GM23338 (cell line): ENCODE measurements around the gene BIN1. TPM values are rescaled to one million over a fixed set of nuclear protein-coding genes. Genes with fewer than 3 reads are reported as not detected.

ENCODE experiments used
- ATAC-seq: fragments of 200-7000 bp; cut with Tn5 transposase; 3 replicates; pipeline ENCODE4 v1.9.1; 2020
- DNase-seq: peaks from one replicate; pipeline ENCODE4 v3.0.0-alpha.2; 2015; ENCODE audit warnings: low spot score
- H2AFZ ChIP-seq: fragments of 200-600 bp; sonication (generic); 2 replicates; pipeline ENCODE4 v1.8.0; 2016; ENCODE audit warnings: antibody characterized with exemption, mild to moderate bottlenecking, moderate library complexity
- H3F3A ChIP-seq: fragments of 200-600 bp; sonication (generic); replicated peaks from 2 replicates; pipeline ENCODE4 v1.8.0; 2017; ENCODE audit warnings: antibody characterized with exemption, mixed run types, low read depth
- H3K27ac ChIP-seq: fragments of 200-600 bp; sonication (generic); 2 replicates; pipeline ENCODE4 v1.6.1; 2016; ENCODE audit warnings: low read depth
- H3K27me3 ChIP-seq: fragments of 200-600 bp; sonication (generic); 2 replicates; pipeline ENCODE4 v1.8.0; 2016; ENCODE audit warnings: mild to moderate bottlenecking, mixed run types, moderate library complexity; ENCODE audit not compliant: insufficient read depth
- H3K36me3 ChIP-seq: fragments of 200-600 bp; sonication (generic); 2 replicates; pipeline ENCODE4 v1.8.0; 2016; ENCODE audit warnings: mild to moderate bottlenecking; ENCODE audit not compliant: insufficient read depth
- H3K4me1 ChIP-seq: fragments of 200-600 bp; sonication (generic); 2 replicates; pipeline ENCODE4 v1.8.0; 2016; ENCODE audit warnings: mild to moderate bottlenecking, moderate library complexity; ENCODE audit not compliant: insufficient read depth
- H3K4me2 ChIP-seq: fragments of 200-600 bp; sonication (generic); 2 replicates; pipeline ENCODE4 v1.7.1; 2017; ENCODE audit warnings: mixed run types
- H3K4me3 ChIP-seq: fragments of 200-600 bp; sonication (generic); 2 replicates; pipeline ENCODE4 v1.6.1; 2016; ENCODE audit warnings: mixed run types
- H3K79me2 ChIP-seq: fragments of 200-600 bp; sonication (generic); replicated peaks from 2 replicates; pipeline ENCODE4 v1.8.0; 2017; ENCODE audit warnings: mild to moderate bottlenecking; ENCODE audit not compliant: insufficient read depth
- H3K9me2 ChIP-seq: fragments of 200-600 bp; sonication (generic); 2 replicates; pipeline ENCODE4 v1.8.0; 2017; ENCODE audit not compliant: insufficient read depth
- H4K20me1 ChIP-seq: fragments of 200-600 bp; sonication (generic); replicated peaks from 2 replicates; pipeline ENCODE4 v1.8.0; 2017; ENCODE audit warnings: mild to moderate bottlenecking; ENCODE audit not compliant: insufficient read depth
- H3K27ac Mint-ChIP-seq: 2 replicates; pipeline ENCODE4 v1.8.0; 2020; ENCODE audit warnings: inconsistent platforms, mild to moderate bottlenecking, moderate library complexity, mixed read lengths
- H3K27me3 Mint-ChIP-seq: 3 replicates; pipeline ENCODE4 v1.8.0; 2022; ENCODE audit warnings: low read depth, mild to moderate bottlenecking, moderate library complexity, mixed read lengths, inconsistent platforms; ENCODE audit not compliant: insufficient read depth, poor library complexity
- H3K36me3 Mint-ChIP-seq: 3 replicates; pipeline ENCODE4 v1.8.0; 2021; ENCODE audit warnings: low read depth, mild to moderate bottlenecking, inconsistent platforms, moderate library complexity, mixed read lengths
- H3K4me1 Mint-ChIP-seq: 3 replicates; pipeline ENCODE4 v1.8.0; 2020; ENCODE audit warnings: mild to moderate bottlenecking, inconsistent platforms, mixed read lengths
- H3K4me3 Mint-ChIP-seq: 3 replicates; pipeline ENCODE4 v1.8.0; 2021; ENCODE audit warnings: moderate library complexity, mild to moderate bottlenecking, inconsistent platforms, mixed read lengths
- H3K9me3 Mint-ChIP-seq: 3 replicates; pipeline ENCODE4 v1.8.0; 2020; ENCODE audit warnings: moderate library complexity, mild to moderate bottlenecking, inconsistent platforms, mixed read lengths
- CREB1 ChIP-seq: fragments of 250-450 bp; sonication (Bioruptor Pico); IDR thresholded peaks from 2 replicates; pipeline ENCODE4 v1.5.0; 2020; ENCODE audit warnings: low read depth, mild to moderate bottlenecking, moderate library complexity
- CTCF ChIP-seq, 2 experiments: fragments of 200-600 bp in 1 of 2; sonication (generic) in 1 of 2; conservative IDR thresholded peaks; 2 replicates each; pipeline versions ENCODE4 v1.5.1 to v1.6.1; 2016 to 2017; ENCODE audit warnings: antibody characterized with exemption in 2 of 2, low read depth in 2 of 2, mild to moderate bottlenecking in 2 of 2, moderate library complexity in 1 of 2
- EZH2 ChIP-seq: fragments of 200-600 bp; sonication (generic); IDR thresholded peaks from one replicate; pipeline ENCODE4 v1.8.0; 2017; ENCODE audit warnings: antibody characterized with exemption, mild to moderate bottlenecking, low read depth; ENCODE audit not compliant: unreplicated experiment
- EZH2phosphoT487 ChIP-seq: fragments of 200-600 bp; sonication (generic); IDR thresholded peaks from one replicate; pipeline ENCODE4 v1.8.1; 2018; ENCODE audit warnings: antibody characterized with exemption; ENCODE audit not compliant: unreplicated experiment
- JUNB ChIP-seq: IDR thresholded peaks from one replicate; pipeline ENCODE4 v1.6.1; 2016; ENCODE audit warnings: antibody characterized with exemption; ENCODE audit not compliant: unreplicated experiment
- NANOG ChIP-seq: IDR thresholded peaks from 2 replicates; pipeline ENCODE4 v1.6.1; 2016; ENCODE audit warnings: antibody characterized with exemption, borderline replicate concordance
- POLR2AphosphoS5 ChIP-seq: IDR thresholded peaks from 2 replicates; pipeline ENCODE4 v1.6.1; 2016; ENCODE audit warnings: antibody characterized with exemption, low read depth
- STAT1 ChIP-seq: IDR thresholded peaks from one replicate; pipeline ENCODE4 v1.6.1; 2016; ENCODE audit warnings: antibody characterized with exemption; ENCODE audit not compliant: unreplicated experiment
- ZNF114 ChIP-seq: fragments of 250-450 bp; sonication (Bioruptor Pico); IDR thresholded peaks from 2 replicates; pipeline ENCODE4 v1.5.0; 2020; ENCODE audit warnings: mild to moderate bottlenecking, moderate library complexity
- ZNF331 ChIP-seq: fragments of 250-450 bp; sonication (Bioruptor Pico); IDR thresholded peaks from 2 replicates; pipeline ENCODE4 v1.5.0; 2020; ENCODE audit warnings: low read depth, mild to moderate bottlenecking, moderate library complexity
- ZNF462 ChIP-seq: fragments of 250-450 bp; sonication (Bioruptor Pico); IDR thresholded peaks from 2 replicates; pipeline ENCODE4 v1.5.0; 2020; ENCODE audit warnings: mild to moderate bottlenecking, moderate library complexity
- polyA plus RNA-seq: library from polyadenylated mRNA; unstranded; fragments of >200 nt; fragmentation: Nextera tagmentation; extraction: Ambion mirVana; gene quantifications from 2 replicates; pipeline ENCODE4 v1.2.1, GENCODE V29; 2016
- total RNA-seq: library from RNA; depleted of rRNA; stranded (reverse); fragments of >200 nt; shearing (Covaris generic); gene quantifications from 2 replicates; pipeline ENCODE4 v1.2.3, GENCODE V29; 2014
- TF ChIP-seq, protein P1 (sequence below): IDR thresholded peaks from 2 replicates; pipeline ENCODE4 v1.6.1; 2016; ENCODE audit warnings: antibody characterized with exemption
- TF ChIP-seq, protein P2 (sequence below): IDR thresholded peaks from one replicate; pipeline ENCODE4 v1.6.1; 2018; ENCODE audit warnings: antibody characterized with exemption; ENCODE audit not compliant: unreplicated experiment

The BIN1 gene
- total and polyA plus RNA-seq, 2 experiments from 2014 or later: 30.1 to 56.4 TPM

- peaks cover 3% of the 10 kb centered on the region; the same call in 1 of the 3 replicates for H3K9me3 Mint-ChIP-seq
- peaks cover 5% of the 10 kb centered on the region for H3K27me3 Mint-ChIP-seq
- Histone ChIP-seq H3K79me2 (peaks cover 20% of the 10 kb centered on the region), H3K4me2 (no peak overlapping the region), H3K36me3 (no peaks in the 10 kb centered on the region), H3K9me2 (no peaks in the 10 kb centered on the region), H4K20me1 (no peaks in the 10 kb centered on the region), H3K4me3 (no peak overlapping the region), H3K27ac (no peak overlapping the region), H3K4me1 (peaks cover 16% of the 10 kb centered on the region), H3F3A (no peaks in the 10 kb centered on the region), H2AFZ (no peak overlapping the region), H3K27me3 (no peaks in the 10 kb centered on the region)
- DNase-seq (no peak), ATAC-seq (no peak)
- TF ChIP-seq, protein P1, sequence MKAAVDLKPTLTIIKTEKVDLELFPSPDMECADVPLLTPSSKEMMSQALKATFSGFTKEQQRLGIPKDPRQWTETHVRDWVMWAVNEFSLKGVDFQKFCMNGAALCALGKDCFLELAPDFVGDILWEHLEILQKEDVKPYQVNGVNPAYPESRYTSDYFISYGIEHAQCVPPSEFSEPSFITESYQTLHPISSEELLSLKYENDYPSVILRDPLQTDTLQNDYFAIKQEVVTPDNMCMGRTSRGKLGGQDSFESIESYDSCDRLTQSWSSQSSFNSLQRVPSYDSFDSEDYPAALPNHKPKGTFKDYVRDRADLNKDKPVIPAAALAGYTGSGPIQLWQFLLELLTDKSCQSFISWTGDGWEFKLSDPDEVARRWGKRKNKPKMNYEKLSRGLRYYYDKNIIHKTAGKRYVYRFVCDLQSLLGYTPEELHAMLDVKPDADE: no peak
- TF ChIP-seq STAT1: no peak
- no peak for TF ChIP-seq NANOG
- TF ChIP-seq ZNF331 (CRISPR knock-in tag): no peak
- no peak for TF ChIP-seq ZNF114
- TF ChIP-seq JUNB: no peak
- TF ChIP-seq, protein P2, sequence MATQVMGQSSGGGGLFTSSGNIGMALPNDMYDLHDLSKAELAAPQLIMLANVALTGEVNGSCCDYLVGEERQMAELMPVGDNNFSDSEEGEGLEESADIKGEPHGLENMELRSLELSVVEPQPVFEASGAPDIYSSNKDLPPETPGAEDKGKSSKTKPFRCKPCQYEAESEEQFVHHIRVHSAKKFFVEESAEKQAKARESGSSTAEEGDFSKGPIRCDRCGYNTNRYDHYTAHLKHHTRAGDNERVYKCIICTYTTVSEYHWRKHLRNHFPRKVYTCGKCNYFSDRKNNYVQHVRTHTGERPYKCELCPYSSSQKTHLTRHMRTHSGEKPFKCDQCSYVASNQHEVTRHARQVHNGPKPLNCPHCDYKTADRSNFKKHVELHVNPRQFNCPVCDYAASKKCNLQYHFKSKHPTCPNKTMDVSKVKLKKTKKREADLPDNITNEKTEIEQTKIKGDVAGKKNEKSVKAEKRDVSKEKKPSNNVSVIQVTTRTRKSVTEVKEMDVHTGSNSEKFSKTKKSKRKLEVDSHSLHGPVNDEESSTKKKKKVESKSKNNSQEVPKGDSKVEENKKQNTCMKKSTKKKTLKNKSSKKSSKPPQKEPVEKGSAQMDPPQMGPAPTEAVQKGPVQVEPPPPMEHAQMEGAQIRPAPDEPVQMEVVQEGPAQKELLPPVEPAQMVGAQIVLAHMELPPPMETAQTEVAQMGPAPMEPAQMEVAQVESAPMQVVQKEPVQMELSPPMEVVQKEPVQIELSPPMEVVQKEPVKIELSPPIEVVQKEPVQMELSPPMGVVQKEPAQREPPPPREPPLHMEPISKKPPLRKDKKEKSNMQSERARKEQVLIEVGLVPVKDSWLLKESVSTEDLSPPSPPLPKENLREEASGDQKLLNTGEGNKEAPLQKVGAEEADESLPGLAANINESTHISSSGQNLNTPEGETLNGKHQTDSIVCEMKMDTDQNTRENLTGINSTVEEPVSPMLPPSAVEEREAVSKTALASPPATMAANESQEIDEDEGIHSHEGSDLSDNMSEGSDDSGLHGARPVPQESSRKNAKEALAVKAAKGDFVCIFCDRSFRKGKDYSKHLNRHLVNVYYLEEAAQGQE: no peak
- TF ChIP-seq EZH2: no peak
- no peak for TF ChIP-seq EZH2phosphoT487
- TF ChIP-seq POLR2AphosphoS5: no peak
- TF ChIP-seq CTCF (conservative IDR thresholded peaks at IDR 0.05; ENCODE audit: low read depth in 2 of 2): no peak
- TF ChIP-seq CREB1 (CRISPR knock-in tag): no peak
- TF ChIP-seq ZNF462 (CRISPR knock-in tag): no peak
- peaks cover 49% of the 10 kb centered on the region for H3K4me1 Mint-ChIP-seq
- no peak overlapping the region for H3K27ac Mint-ChIP-seq
- no peak overlapping the region for H3K4me3 Mint-ChIP-seq
- H3K36me3 Mint-ChIP-seq: no peaks in the 10 kb centered on the region; the same call in 2 of the 3 replicates
Observed at GRCh38 chr2:127088706-127089105, 18.2 kb downstream of the BIN1 start.
